ENCODE measurements around the gene STARD13. TPM values are rescaled to one million over a fixed set of nuclear protein-coding genes. Genes with fewer than 3 reads are reported as not detected.

Gene STARD13
- polyA plus RNA-seq (7.9 to 11.9 TPM (median 8.1 TPM) in 3 replicates), polyA minus RNA-seq (18.5 to 45.9 TPM (median 34.2 TPM) in 3 replicates)
- 6.5 TPM for polyA plus RNA-seq (2011; ENCODE audit: low read depth)
- 4.4 and 6.3 TPM in 2 replicates for polyA plus RNA-seq (2011; cell fraction: cytosol; rRNA removed)
- 20.6 and 22.2 TPM in 2 replicates for polyA plus RNA-seq (2011; cell fraction: nucleus; rRNA removed)
- polyA plus RNA-seq (2012; ENCODE audit: low replicate concordance): 4.0 and 8.4 TPM in 2 replicates
- 5.2 TPM for polyA minus RNA-seq (2011; cell fraction: cytosol; rRNA and poly(A)+ RNA removed)
- polyA minus RNA-seq (2011; cell fraction: nucleus; rRNA and poly(A)+ RNA removed): 69.0 and 118 TPM in 2 replicates

DNA sequence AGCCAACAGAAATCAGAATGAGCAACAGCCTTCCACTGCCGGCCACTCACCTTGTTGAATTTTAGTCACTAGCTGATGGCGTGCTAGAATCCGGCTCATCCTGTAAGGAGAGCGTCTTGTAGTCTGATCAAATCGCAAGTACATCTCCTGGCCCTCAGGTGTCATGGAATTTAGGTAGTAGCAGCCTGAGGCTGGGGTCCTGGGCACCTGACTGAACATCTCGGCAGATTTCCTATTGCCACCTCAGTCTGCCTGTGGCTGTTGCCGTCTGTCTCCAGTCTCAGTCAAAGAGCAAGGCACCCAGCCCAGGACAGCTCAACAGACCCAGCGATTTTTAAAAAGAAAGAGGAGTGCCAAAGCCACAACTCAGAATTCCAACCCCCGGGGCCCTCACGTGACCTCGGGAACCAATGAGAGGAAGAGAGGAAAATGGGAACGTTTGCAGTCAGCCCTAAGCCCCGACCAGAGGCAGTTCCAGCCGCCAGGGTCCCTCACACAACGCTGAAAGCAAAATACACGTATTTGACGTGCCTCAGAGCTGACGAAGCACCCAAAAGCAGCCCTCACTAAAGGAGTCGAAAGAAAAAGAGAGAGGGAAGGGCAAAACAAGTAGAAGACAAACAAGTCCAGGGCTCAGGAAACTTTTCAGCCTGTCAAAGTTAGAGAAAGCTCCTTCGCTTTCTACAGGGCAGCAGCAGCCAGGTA is at the start of gene STARD13:
Gene STARD13, minus strand, starts transcription at position 336 of the 705 bp plus-strand sequence. Its CDS starts 117 bp downstream, at position 219.
- H2AFZ ChIP-seq (ENCODE audit: control insufficient read depth, low read length): peak within 1 kb of the TSS; percentile 62
- peak within 1 kb of the TSS; percentile 95 for H3K4me2 ChIP-seq (ENCODE audit: control insufficient read depth, extremely low read depth, insufficient read depth, low read depth, low read length)
- H4K20me1 ChIP-seq (ENCODE audit: control insufficient read depth, extremely low read depth, insufficient read depth, low read length): no peaks in the 10 kb centered on the region
- no peaks in the 10 kb centered on the region for H3K9me1 ChIP-seq (ENCODE audit: control insufficient read depth, extremely low read depth, insufficient read depth, low read length)
- no peaks in the 10 kb centered on the region for H3K27me3 ChIP-seq (ENCODE audit: control insufficient read depth, extremely low read depth, insufficient read depth, low read length)
- H3K4me1 ChIP-seq (ENCODE audit: control insufficient read depth, extremely low read depth, insufficient read depth, low read length): peaks cover 34% of the 10 kb centered on the region
- dilution Hi-C loops (cut with MboI; ENCODE audit: extremely low pct_ligation_motif_present, low sequenced_read_pairs): no loop called here
- H3K9me3 ChIP-seq (ENCODE audit: control insufficient read depth, low read depth, low read length): no peaks in the 10 kb centered on the region
- no peaks in the 10 kb centered on the region for H3K36me3 ChIP-seq (ENCODE audit: control insufficient read depth in 2 of 2, extremely low read depth in 1 of 2, insufficient read depth in 2 of 2, low read length in 2 of 2)
- H3K4me3 ChIP-seq (ENCODE audit: control insufficient read depth in 2 of 3, extremely low read depth in 1 of 3, insufficient read depth in 2 of 3, low read depth in 1 of 3, low read length in 3 of 3): peak within 1 kb of the TSS; percentile 51 to 98 (median 88)
- FAIRE-seq (peak; percentile 89), DNase-seq (ENCODE audit: low read depth, low spot score) (peak; percentile 73)
- peak within 1 kb of the TSS; percentile 98 for H3K27ac ChIP-seq (ENCODE audit: control insufficient read depth, insufficient read depth, low read length)
- TF ChIP-seq CTCF (optimal IDR thresholded peaks at IDR 0.05 in 1 of 3, IDR thresholded peaks at IDR 0.05 in 1 of 3, conservative IDR thresholded peaks at IDR 0.05 in 1 of 3; ENCODE audit: extremely low read depth in 1 of 3, insufficient read depth in 2 of 3, low read length in 3 of 3) (peak in 2 of 3 experiments; percentile 38), EZH2 (IDR thresholded peaks at IDR 0.05; ENCODE audit: low read length) (no peak)
- peaks cover 37% of the 10 kb centered on the region for H3K79me2 ChIP-seq (ENCODE audit: control insufficient read depth, insufficient read depth, low read length)
- H3K9ac ChIP-seq (ENCODE audit: control insufficient read depth, extremely low read depth, insufficient read depth, low read length): peak within 1 kb of the TSS; percentile 96

DNA sequence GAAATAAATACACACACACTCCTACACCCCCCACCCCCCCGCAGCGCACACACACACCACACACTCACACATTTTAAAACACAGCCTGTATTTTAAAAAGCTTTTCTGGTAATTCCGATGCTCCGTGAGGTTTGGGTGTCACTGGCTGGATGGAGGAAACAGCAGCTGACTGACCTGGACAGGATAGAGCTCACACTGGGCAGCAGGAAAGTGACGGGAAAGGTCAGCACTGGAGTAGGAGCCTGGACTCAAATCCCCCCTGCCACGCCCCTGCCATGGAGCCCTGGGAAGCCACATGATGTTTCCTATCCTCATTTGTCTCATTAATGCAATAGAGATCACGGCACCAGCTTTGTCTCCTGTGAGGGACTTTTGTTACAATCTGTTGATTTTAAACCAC is 49.3 kb upstream of the STARD13 start:
- no peak for FAIRE-seq
- no peak overlapping the region for H3K9ac ChIP-seq (ENCODE audit: control insufficient read depth, extremely low read depth, insufficient read depth, low read length)
- H3K9me3 ChIP-seq (ENCODE audit: control insufficient read depth, low read depth, low read length): no peaks in the 10 kb centered on the region
- no peak overlapping the region for H2AFZ ChIP-seq (ENCODE audit: control insufficient read depth, low read length)
- DNase-seq (ENCODE audit: low read depth, low spot score): no peak
- H3K4me1 ChIP-seq (ENCODE audit: control insufficient read depth, extremely low read depth, insufficient read depth, low read length): no peaks in the 10 kb centered on the region
- dilution Hi-C loops (cut with MboI; ENCODE audit: extremely low pct_ligation_motif_present, low sequenced_read_pairs): no loop called here
- no peak overlapping the region for H3K4me3 ChIP-seq (ENCODE audit: control insufficient read depth in 2 of 3, extremely low read depth in 1 of 3, insufficient read depth in 2 of 3, low read depth in 1 of 3, low read length in 3 of 3)
- H3K27me3 ChIP-seq (ENCODE audit: control insufficient read depth, extremely low read depth, insufficient read depth, low read length): no peaks in the 10 kb centered on the region
- no peaks in the 10 kb centered on the region for H3K9me1 ChIP-seq (ENCODE audit: control insufficient read depth, extremely low read depth, insufficient read depth, low read length)
- H4K20me1 ChIP-seq (ENCODE audit: control insufficient read depth, extremely low read depth, insufficient read depth, low read length): no peaks in the 10 kb centered on the region
- TF ChIP-seq EZH2 (IDR thresholded peaks at IDR 0.05; ENCODE audit: low read length): no peak
- TF ChIP-seq CTCF (optimal IDR thresholded peaks at IDR 0.05 in 1 of 3, IDR thresholded peaks at IDR 0.05 in 1 of 3, conservative IDR thresholded peaks at IDR 0.05 in 1 of 3; ENCODE audit: extremely low read depth in 1 of 3, insufficient read depth in 2 of 3, low read length in 3 of 3): no peak
- no peak overlapping the region for H3K27ac ChIP-seq (ENCODE audit: control insufficient read depth, insufficient read depth, low read length)
- no peaks in the 10 kb centered on the region for H3K79me2 ChIP-seq (ENCODE audit: control insufficient read depth, insufficient read depth, low read length)
- H3K36me3 ChIP-seq (ENCODE audit: control insufficient read depth in 2 of 2, extremely low read depth in 1 of 2, insufficient read depth in 2 of 2, low read length in 2 of 2): no peaks in the 10 kb centered on the region
- no peak overlapping the region for H3K4me2 ChIP-seq (ENCODE audit: control insufficient read depth, extremely low read depth, insufficient read depth, low read depth, low read length)
